Smooth muscle cell (in vitro differentiated cells): Measurements from ENCODE around the gene BTG4. TPM values are rescaled to one million over a fixed set of nuclear protein-coding genes. Genes with fewer than 3 reads are reported as not detected.

Experiments
- DNase-seq: peaks from one replicate; lab custom pipeline; 2025; ENCODE audit not compliant: unreplicated experiment; lab: John Stamatoyannopoulos, UW
- H2AFZ ChIP-seq: fragments of 200-600 bp; sonication (generic); 2 replicates; pipeline ENCODE4 v1.6.0; 2016; ENCODE audit warnings: antibody characterized with exemption, low read depth, mild to moderate bottlenecking
- H3F3A ChIP-seq: fragments of 200-600 bp; sonication (generic); 2 replicates; pipeline ENCODE4 v1.6.0; 2017; ENCODE audit warnings: antibody characterized with exemption, low read depth
- H3K27ac ChIP-seq: fragments of 200-600 bp; sonication (generic); 2 replicates; pipeline ENCODE4 v1.5.1; 2016; ENCODE audit warnings: low read depth, mild to moderate bottlenecking
- H3K27me3 ChIP-seq: fragments of 200-600 bp; sonication (generic); 2 replicates; pipeline ENCODE4 v1.6.1; 2016; ENCODE audit warnings: low read depth, mild to moderate bottlenecking
- H3K36me3 ChIP-seq: fragments of 200-600 bp; sonication (generic); 2 replicates; pipeline ENCODE4 v1.5.1; 2016; ENCODE audit warnings: low read depth
- H3K4me1 ChIP-seq: fragments of 200-600 bp; sonication (generic); 2 replicates; pipeline ENCODE4 v1.5.1; 2016; ENCODE audit warnings: low read depth
- H3K4me2 ChIP-seq: fragments of 200-600 bp; sonication (generic); 2 replicates; pipeline ENCODE4 v1.6.0; 2016; ENCODE audit warnings: mild to moderate bottlenecking
- H3K4me3 ChIP-seq: fragments of 200-600 bp; sonication (generic); 2 replicates; pipeline ENCODE4 v1.5.1; 2016; ENCODE audit warnings: mild to moderate bottlenecking
- H3K79me2 ChIP-seq: fragments of 200-600 bp; sonication (generic); 2 replicates; pipeline ENCODE4 v1.6.0; 2016; ENCODE audit warnings: low read depth, mild to moderate bottlenecking
- H3K9ac ChIP-seq: fragments of 200-600 bp; sonication (generic); 2 replicates; pipeline ENCODE4 v1.6.0; 2016; ENCODE audit warnings: low read depth
- H3K9me3 ChIP-seq: fragments of 200-600 bp; sonication (generic); replicated peaks from 2 replicates; pipeline ENCODE4 v1.5.1; 2016; ENCODE audit warnings: low read depth
- H4K20me1 ChIP-seq: fragments of 200-600 bp; sonication (generic); 2 replicates; pipeline ENCODE4 v1.6.0; 2016; ENCODE audit warnings: low read depth
- CTCF ChIP-seq: fragments of 200-600 bp; sonication (generic); IDR thresholded peaks from 2 replicates; pipeline ENCODE4 v1.5.1; 2017; ENCODE audit warnings: borderline replicate concordance, mild to moderate bottlenecking, antibody characterized with exemption; ENCODE audit not compliant: insufficient read depth, poor library complexity, severe bottlenecking
- WGBS: methylation state at CpG from one replicate; pipeline ENCODE4 v1.1.7; 2016; ENCODE audit warnings: low lambda C conversion rate; 5-methylcytosine and 5-hydroxymethylcytosine counted together
- polyA plus RNA-seq: library from polyadenylated mRNA; unstranded; fragments of >200 nt; fragmentation: Nextera tagmentation; extraction: Ambion mirVana; gene quantifications from 2 replicates; pipeline ENCODE4 v1.2.1, GENCODE V29; 2016
- total RNA-seq: library from RNA; depleted of rRNA; stranded (reverse); fragments of >200 nt; gene quantifications from 2 replicates; pipeline ENCODE4 v1.2.3, GENCODE V29; 2014

The BTG4 gene
- total and polyA plus RNA-seq, 2 experiments from 2014 or later: 0.21 TPM; not detected in 1

GRCh38 chr11:111461460-111462235, 50.5 kb downstream of the BTG4 start:
- Histone ChIP-seq H3K27ac (no peak overlapping the region), H2AFZ (no peak overlapping the region), H3K79me2 (no peaks in the 10 kb centered on the region), H3K4me2 (no peak overlapping the region), H3K4me1 (no peaks in the 10 kb centered on the region), H3F3A (no peaks in the 10 kb centered on the region), H3K9ac (no peak overlapping the region), H4K20me1 (no peaks in the 10 kb centered on the region), H3K36me3 (no peaks in the 10 kb centered on the region), H3K9me3 (no peaks in the 10 kb centered on the region), H3K4me3 (no peak overlapping the region), H3K27me3 (no peaks in the 10 kb centered on the region)
- 95% methylated on average over 11 of the region's 11 CpGs for WGBS
- DNase-seq: no peak
- TF ChIP-seq CTCF: no peak

DNA sequence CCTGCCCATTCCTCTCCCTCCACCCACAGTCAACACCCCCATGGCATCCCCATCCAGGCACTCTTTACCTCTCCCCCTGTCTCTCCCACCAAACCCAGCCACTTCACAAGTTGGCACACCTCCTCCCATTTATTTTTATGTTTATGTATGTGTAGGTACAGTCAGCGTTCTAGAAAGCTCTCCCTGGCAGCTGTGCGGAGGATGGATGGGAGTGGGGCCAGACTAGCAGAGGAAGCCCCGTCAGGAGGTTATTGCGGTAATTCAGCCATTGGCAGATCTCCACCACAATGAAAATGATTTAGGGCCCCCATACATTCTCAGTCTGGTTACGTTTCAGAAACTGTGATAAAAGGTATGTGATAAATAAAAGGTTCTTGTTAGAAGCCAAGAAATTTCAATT, 51.3 kb downstream of the BTG4 start:
- TF ChIP-seq CTCF: no peak
- Histone ChIP-seq H3K79me2 (no peaks in the 10 kb centered on the region), H3K9me3 (no peaks in the 10 kb centered on the region), H3K4me1 (no peaks in the 10 kb centered on the region), H3K27me3 (no peaks in the 10 kb centered on the region), H3F3A (no peaks in the 10 kb centered on the region), H3K36me3 (no peaks in the 10 kb centered on the region), H3K4me2 (no peak overlapping the region), H4K20me1 (no peaks in the 10 kb centered on the region), H3K4me3 (no peak overlapping the region), H3K9ac (no peak overlapping the region), H3K27ac (no peak overlapping the region), H2AFZ (no peak overlapping the region)
- DNase-seq: no peak
- whole genome bisulfite sequencing: 94% methylated on average over 5 of the region's 5 CpGs

DNA sequence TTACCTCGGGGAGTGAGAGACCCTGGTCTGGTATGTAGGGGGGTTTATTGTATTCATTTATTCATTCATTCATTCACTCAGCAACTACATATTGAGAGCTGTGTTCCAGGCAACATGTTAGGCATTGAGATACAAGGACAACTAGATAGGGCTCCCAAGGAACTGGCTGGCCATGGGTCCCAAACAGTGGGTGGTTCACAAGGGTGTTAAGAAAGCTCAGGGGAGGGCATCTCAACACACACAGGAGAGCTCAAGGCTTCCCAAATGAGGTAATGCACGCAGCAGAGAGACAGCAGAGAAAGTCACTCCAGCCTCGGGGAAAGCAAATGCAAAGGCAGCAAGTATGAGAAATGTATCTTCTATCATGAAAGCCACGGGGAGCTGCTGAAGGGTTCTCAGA, 51.8 kb downstream of the BTG4 start:
- no peak for TF ChIP-seq CTCF
- H3K27ac ChIP-seq: no peak overlapping the region
- no peaks in the 10 kb centered on the region for H3K79me2 ChIP-seq
- H3K4me2 ChIP-seq: no peak overlapping the region
- no peaks in the 10 kb centered on the region for H3K27me3 ChIP-seq
- 88% methylated on average over 4 of the region's 4 CpGs for WGBS
- H3K9me3 ChIP-seq: no peaks in the 10 kb centered on the region
- H4K20me1 ChIP-seq: no peaks in the 10 kb centered on the region
- H3K4me1 ChIP-seq: no peaks in the 10 kb centered on the region
- H3K36me3 ChIP-seq: no peaks in the 10 kb centered on the region
- H2AFZ ChIP-seq: no peak overlapping the region
- no peak overlapping the region for H3K9ac ChIP-seq
- no peak for DNase-seq
- H3F3A ChIP-seq: no peaks in the 10 kb centered on the region
- no peak overlapping the region for H3K4me3 ChIP-seq
